Brain microvascular endothelial cell (primary cell): Measurements from ENCODE around the gene NTM.

Experiments used
- DNase-seq: peaks from one replicate; pipeline ENCODE4 v3.0.0-alpha.2; 2020
- H3K27ac ChIP-seq: fragments of 250-450 bp; sonication (Bioruptor Pico); 2 replicates; pipeline ENCODE4 v1.5.1; 2020; ENCODE audit warnings: mild to moderate bottlenecking, moderate library complexity
- H3K27me3 ChIP-seq: fragments of 250-450 bp; sonication (Bioruptor Pico); replicated peaks from 2 replicates; pipeline ENCODE4 v1.5.1; 2020; ENCODE audit warnings: mild to moderate bottlenecking
- H3K36me3 ChIP-seq: fragments of 250-450 bp; sonication (Bioruptor Pico); replicated peaks from 2 replicates; pipeline ENCODE4 v1.5.1; 2020; ENCODE audit warnings: mild to moderate bottlenecking
- H3K4me3 ChIP-seq: 2 replicates; pipeline ENCODE4 v1.5.1; 2011; ENCODE audit warnings: low read depth, mild to moderate bottlenecking, control low read depth, low read length, moderate library complexity
- in situ Hi-C: cut with HindIII; loops from 2 replicates; pipeline ENCODE4 v1.10.0; 2017; ENCODE audit warnings: low sequenced_read_pairs, low pct_ligation_motif_present
- TF ChIP-seq, protein P1 (sequence below): IDR thresholded peaks from 2 replicates; pipeline ENCODE4 v1.5.1; 2011; ENCODE audit warnings: low read depth, mild to moderate bottlenecking, moderate library complexity, low read length, control low read depth, inconsistent platforms; ENCODE audit errors: missing control alignments

Gene NTM

DNA sequence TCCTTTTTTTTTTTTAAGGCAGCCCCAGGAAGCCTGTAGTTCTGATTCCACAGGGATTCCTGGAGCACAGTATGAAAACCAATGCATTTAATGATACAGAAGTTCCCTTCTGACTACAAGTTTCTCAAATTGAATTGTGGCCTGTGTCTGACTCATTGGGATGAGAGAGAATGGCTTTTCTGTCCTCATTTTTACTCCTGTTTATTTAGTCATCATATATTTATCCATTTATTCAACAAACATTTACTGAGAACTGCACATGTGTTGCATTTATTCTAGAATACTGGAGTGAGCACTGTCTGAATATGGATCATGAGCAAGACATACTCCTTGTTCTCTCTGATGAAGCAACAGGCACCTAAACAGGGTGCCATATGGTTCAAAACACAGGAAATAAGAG lies 231.2 kb downstream of the NTM start:
- TF ChIP-seq, protein P1, sequence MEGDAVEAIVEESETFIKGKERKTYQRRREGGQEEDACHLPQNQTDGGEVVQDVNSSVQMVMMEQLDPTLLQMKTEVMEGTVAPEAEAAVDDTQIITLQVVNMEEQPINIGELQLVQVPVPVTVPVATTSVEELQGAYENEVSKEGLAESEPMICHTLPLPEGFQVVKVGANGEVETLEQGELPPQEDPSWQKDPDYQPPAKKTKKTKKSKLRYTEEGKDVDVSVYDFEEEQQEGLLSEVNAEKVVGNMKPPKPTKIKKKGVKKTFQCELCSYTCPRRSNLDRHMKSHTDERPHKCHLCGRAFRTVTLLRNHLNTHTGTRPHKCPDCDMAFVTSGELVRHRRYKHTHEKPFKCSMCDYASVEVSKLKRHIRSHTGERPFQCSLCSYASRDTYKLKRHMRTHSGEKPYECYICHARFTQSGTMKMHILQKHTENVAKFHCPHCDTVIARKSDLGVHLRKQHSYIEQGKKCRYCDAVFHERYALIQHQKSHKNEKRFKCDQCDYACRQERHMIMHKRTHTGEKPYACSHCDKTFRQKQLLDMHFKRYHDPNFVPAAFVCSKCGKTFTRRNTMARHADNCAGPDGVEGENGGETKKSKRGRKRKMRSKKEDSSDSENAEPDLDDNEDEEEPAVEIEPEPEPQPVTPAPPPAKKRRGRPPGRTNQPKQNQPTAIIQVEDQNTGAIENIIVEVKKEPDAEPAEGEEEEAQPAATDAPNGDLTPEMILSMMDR = no peak
- in situ Hi-C loops = no loop called here
- H3K4me3 ChIP-seq = no peak overlapping the region
- DNase-seq = no peak
- no peaks in the 10 kb centered on the region for H3K36me3 ChIP-seq
- no peaks in the 10 kb centered on the region for H3K27me3 ChIP-seq
- H3K27ac ChIP-seq = no peak overlapping the region

DNA sequence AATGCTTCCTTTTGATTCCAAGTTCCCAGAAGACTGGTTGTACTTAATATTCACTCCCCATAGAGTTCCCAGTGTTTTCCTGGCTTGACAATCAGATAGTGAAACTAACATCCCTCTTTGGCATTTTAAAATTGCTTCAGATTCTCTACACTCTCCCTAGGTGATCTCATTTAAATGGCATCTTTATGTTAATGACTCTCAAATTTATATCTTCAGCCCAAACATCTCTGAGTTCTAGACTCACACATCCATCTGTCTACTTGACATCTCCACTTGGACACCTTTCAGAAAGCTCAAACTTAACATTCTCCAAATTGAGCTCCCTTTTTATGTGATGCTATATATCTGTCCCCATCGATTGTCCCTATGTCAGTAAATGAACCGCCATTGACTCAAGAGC lies 232.0 kb downstream of the NTM start:
- in situ Hi-C loops = no loop called here
- H3K27me3 ChIP-seq = no peaks in the 10 kb centered on the region
- TF ChIP-seq, protein P1 = no peak
- no peak overlapping the region for H3K27ac ChIP-seq
- DNase-seq = no peak
- no peak overlapping the region for H3K4me3 ChIP-seq
- H3K36me3 ChIP-seq = no peaks in the 10 kb centered on the region

DNA sequence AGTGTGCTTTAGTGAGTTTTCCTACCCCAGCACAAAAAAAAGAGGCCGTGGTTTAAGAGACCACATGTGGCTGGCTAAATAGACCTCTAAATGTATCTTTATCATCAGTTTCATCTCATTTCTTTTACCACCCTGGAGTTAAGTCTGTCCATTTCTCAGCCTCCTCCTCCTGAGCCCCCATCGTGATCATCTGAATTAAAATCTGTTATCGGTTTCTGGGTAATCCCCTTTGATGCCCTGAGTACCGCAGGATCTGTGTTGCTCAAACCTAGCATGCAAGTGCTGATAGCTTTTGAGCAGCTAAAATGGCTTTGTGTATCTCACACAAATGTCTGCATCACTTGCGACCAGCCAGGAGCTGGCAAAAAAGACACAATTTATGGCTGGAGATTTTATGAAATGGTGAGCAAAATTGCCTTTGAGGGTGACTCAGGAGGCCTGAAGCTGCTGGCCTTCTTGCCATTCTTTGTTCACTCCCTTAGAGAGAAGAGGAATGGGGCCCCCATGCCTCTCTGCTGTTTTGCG lies 236.5 kb downstream of the NTM start:
- H3K27me3 ChIP-seq = peaks cover 7% of the 10 kb centered on the region
- H3K4me3 ChIP-seq = no peak overlapping the region
- TF ChIP-seq, protein P1 = no peak
- H3K36me3 ChIP-seq = no peaks in the 10 kb centered on the region
- DNase-seq = no peak
- in situ Hi-C loops = no loop called here
- H3K27ac ChIP-seq = no peak overlapping the region

DNA sequence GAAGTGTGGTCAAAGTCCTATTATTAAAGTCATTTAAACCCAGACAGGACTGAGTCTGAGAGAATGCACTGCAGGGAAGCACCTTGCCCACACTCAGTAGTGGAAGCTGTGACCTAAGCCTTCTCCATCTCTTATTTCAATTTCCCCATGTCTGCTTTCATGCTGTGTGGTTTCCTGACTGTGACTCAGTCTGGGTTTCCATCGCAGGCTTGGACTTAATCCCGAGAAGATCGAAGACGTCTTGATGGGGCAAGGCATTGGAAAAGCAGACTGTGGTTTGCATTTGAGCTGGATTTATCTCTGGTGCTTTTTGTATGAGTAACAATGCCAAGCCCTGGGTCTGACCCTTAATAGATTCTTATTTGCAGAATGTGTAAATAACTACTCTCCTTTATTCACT lies 238.9 kb downstream of the NTM start:
- H3K4me3 ChIP-seq = no peak overlapping the region
- TF ChIP-seq, protein P1 = no peak
- peaks cover 8% of the 10 kb centered on the region for H3K27me3 ChIP-seq
- peak overlapping the region; percentile 42 for H3K27ac ChIP-seq
- no peaks in the 10 kb centered on the region for H3K36me3 ChIP-seq
- in situ Hi-C loops = no loop called here
- peak; percentile 90 for DNase-seq

DNA sequence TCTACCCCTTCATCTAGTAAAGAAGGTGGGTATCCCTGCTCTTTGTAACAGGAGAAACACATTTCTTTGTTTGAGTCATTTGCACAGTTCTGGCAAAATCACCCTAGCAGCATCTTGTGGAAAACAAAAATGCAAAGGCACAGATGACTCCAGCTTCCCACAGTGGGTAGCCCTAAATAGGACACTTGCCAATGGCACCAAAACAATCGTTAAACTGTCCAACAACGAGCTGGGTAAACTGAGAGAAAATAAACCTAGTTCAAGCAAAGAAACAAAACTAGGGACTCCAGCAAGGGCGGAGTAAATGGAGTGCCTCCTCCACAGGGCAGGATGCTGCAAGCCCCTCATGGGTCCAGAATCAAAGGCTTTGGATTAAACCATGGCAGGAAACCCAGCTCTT lies 239.5 kb downstream of the NTM start:
- no peak overlapping the region for H3K4me3 ChIP-seq
- H3K36me3 ChIP-seq = no peaks in the 10 kb centered on the region
- in situ Hi-C loops = no loop called here
- no peak for DNase-seq
- H3K27ac ChIP-seq = no peak overlapping the region
- TF ChIP-seq, protein P1 = no peak
- peaks cover 8% of the 10 kb centered on the region for H3K27me3 ChIP-seq

DNA sequence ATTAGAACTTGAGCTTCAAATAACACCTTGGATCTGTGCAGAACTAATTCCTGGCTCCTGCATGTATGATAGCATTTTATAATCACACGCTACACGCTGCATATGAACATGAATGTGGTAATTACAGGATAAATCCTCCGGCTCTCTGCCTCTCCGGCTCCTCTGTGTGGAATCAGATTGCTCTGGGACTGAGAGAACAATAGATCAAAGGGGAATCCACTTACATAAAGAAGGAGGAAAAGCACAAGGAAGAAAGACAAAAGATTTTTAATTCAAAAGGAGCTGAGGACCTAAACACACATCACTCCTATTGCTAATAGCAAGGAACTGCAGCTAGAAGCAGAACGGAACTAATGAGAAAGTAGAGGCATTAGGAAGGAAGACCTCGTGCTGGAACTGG lies 240.9 kb downstream of the NTM start:
- DNase-seq = no peak
- H3K27ac ChIP-seq = no peak overlapping the region
- peaks cover 8% of the 10 kb centered on the region for H3K27me3 ChIP-seq
- TF ChIP-seq, protein P1 = no peak
- H3K4me3 ChIP-seq = no peak overlapping the region
- in situ Hi-C loops = no loop called here
- no peaks in the 10 kb centered on the region for H3K36me3 ChIP-seq
